B cell (primary cell): ENCODE measurements around the gene PDPK1. TPM values are rescaled to one million over a fixed set of nuclear protein-coding genes. Genes with fewer than 3 reads are reported as not detected.
A peak's percentile ranks its signal among the peaks of the same experiment; 100 is the strongest.
"Not testable (repeated sequence)": the region's sequence is repeated elsewhere in the genome, so short reads cannot be mapped to it uniquely, and the experiment has no call there.

ENCODE experiments used
- ATAC-seq: fragments of 200-7000 bp; cut with Tn5 transposase; one replicate; pipeline ENCODE4 v1.10.0; 2021; ENCODE audit warnings: low read depth, mild to moderate bottlenecking, moderate number of reproducible peaks, moderate library complexity
- CTCF ChIA-PET: fragments of 350-600 bp; sonication (Branson Sonifier 250); formaldehyde crosslinking; loops from one replicate; lab custom pipeline; 2021; ENCODE audit warnings: antibody characterized with exemption, inconsistent platforms; lab: Charles Lee
- POLR2A ChIA-PET: fragments of 350-600 bp; sonication (Branson Sonifier 250); formaldehyde crosslinking; loops from one replicate; lab custom pipeline; 2021; ENCODE audit warnings: antibody characterized with exemption; lab: Charles Lee
- DNase-seq: peaks from one replicate; pipeline ENCODE4 v3.0.0; 2013
- H2AFZ ChIP-seq: 2 replicates; pipeline ENCODE4 v1.6.1; 2012; ENCODE audit warnings: mild to moderate bottlenecking, low read depth, low read length; ENCODE audit not compliant: insufficient read depth, poor library complexity, severe bottlenecking
- H3K27ac ChIP-seq, 2 donors: 1 replicate in 1 of 2; 2 replicates in 1 of 2; pipeline ENCODE4 v1.5.1; 2012 to 2013; ENCODE audit warnings: low read length in 2 of 2, mild to moderate bottlenecking in 2 of 2, moderate library complexity in 1 of 2
- H3K27me3 ChIP-seq, 4 experiments: fragments of 200-600 bp in 1 of 4; sonication (generic) in 1 of 4; replicated peaks in 1 of 4; 1 replicate in 2 of 4; 2 replicates in 2 of 4; pipeline versions ENCODE4 v1.6.1 to v1.7.0; 2013 to 2016; ENCODE audit warnings: low read length in 3 of 4, mild to moderate bottlenecking in 2 of 4, mixed read lengths in 1 of 4, moderate library complexity in 1 of 4; ENCODE audit not compliant: insufficient read depth in 4 of 4, control insufficient read depth in 3 of 4; ENCODE audit errors: control extremely low read depth in 1 of 4
- H3K36me3 ChIP-seq, 2 experiments: replicated peaks in 1 of 2; 1 replicate in 1 of 2; 2 replicates in 1 of 2; pipeline versions ENCODE4 v1.6.1 to v1.7.1; 2013; ENCODE audit warnings: low read length in 1 of 2; ENCODE audit not compliant: insufficient read depth in 2 of 2, control insufficient read depth in 1 of 2; ENCODE audit errors: control extremely low read depth in 1 of 2, extremely low read depth in 1 of 2
- H3K4me1 ChIP-seq, 2 donors: fragments of 200-600 bp in 1 of 2; sonication (generic) in 1 of 2; 1 replicate in 1 of 2; 2 replicates in 1 of 2; pipeline versions ENCODE4 v1.5.1 to v1.6.1; 2013 to 2017; ENCODE audit warnings: low read length in 2 of 2; ENCODE audit not compliant: control insufficient read depth in 2 of 2, insufficient read depth in 2 of 2
- H3K4me2 ChIP-seq: replicated peaks from 2 replicates; pipeline ENCODE3; 2012; ENCODE audit warnings: mild to moderate bottlenecking, low read depth, low read length; ENCODE audit not compliant: poor library complexity, severe bottlenecking
- H3K4me3 ChIP-seq, 5 experiments: fragments of 200-600 bp in 1 of 5; sonication (generic) in 1 of 5; 1 replicate in 3 of 5; 2 replicates in 2 of 5; pipeline versions ENCODE4 v1.5.1 to v1.7.0; 2011 to 2016; ENCODE audit warnings: low read length in 4 of 5, mild to moderate bottlenecking in 4 of 5, low read depth in 2 of 5, control low read depth in 1 of 5, moderate library complexity in 1 of 5; ENCODE audit not compliant: insufficient read depth in 1 of 5; ENCODE audit errors: control extremely low read depth in 1 of 5, extremely low read depth in 1 of 5
- H3K79me2 ChIP-seq: fragments of 200-600 bp; sonication (generic); one replicate; pipeline ENCODE4 v1.6.0; 2016; ENCODE audit warnings: low read length; ENCODE audit not compliant: control insufficient read depth, insufficient read depth
- H3K9ac ChIP-seq: fragments of 200-600 bp; sonication (generic); 2 replicates; pipeline ENCODE4 v1.6.1; 2017; ENCODE audit warnings: mild to moderate bottlenecking, low read length, moderate library complexity
- H3K9me3 ChIP-seq, 3 donors: one replicate each; pipeline versions ENCODE4 v1.6.1 to v1.7.1; 2013; ENCODE audit warnings: low read length in 2 of 3; ENCODE audit not compliant: control insufficient read depth in 2 of 3, insufficient read depth in 1 of 3; ENCODE audit errors: control extremely low read depth in 1 of 3
- H4K20me1 ChIP-seq: 2 replicates; pipeline ENCODE4 v1.6.0; 2012; ENCODE audit warnings: mild to moderate bottlenecking, low read length; ENCODE audit not compliant: insufficient read depth, control insufficient read depth, poor library complexity, severe bottlenecking
- H3K27ac Mint-ChIP-seq: one replicate; pipeline ENCODE4 v1.8.0; 2021; ENCODE audit warnings: mixed read lengths
- H3K27me3 Mint-ChIP-seq: one replicate; pipeline ENCODE4 v1.8.0; 2021; ENCODE audit warnings: mixed read lengths
- H3K4me1 Mint-ChIP-seq: one replicate; pipeline ENCODE4 v1.8.0; 2021; ENCODE audit warnings: mixed read lengths
- H3K4me3 Mint-ChIP-seq: one replicate; pipeline ENCODE4 v1.8.0; 2021; ENCODE audit warnings: mixed read lengths
- H3K9me3 Mint-ChIP-seq: one replicate; pipeline ENCODE4 v1.8.0; 2022; ENCODE audit warnings: mixed read lengths; ENCODE audit not compliant: insufficient read depth
- WGBS: methylation state at CpG from one replicate; pipeline ENCODE4 v1.1.5; 2013; ENCODE audit warnings: missing lambda C conversion rate; ENCODE audit not compliant: insufficient coverage; 5-methylcytosine and 5-hydroxymethylcytosine counted together
- intact Hi-C: fragments of 100-400 bp; cut with micrococcal nuclease; formaldehyde crosslinking; loops from one replicate; pipeline ENCODE4 v1.10.0; 2022
- polyA plus RNA-seq: library from polyadenylated mRNA; depleted of rRNA; stranded (reverse); fragments of >200 nt; gene quantifications from 2 replicates; pipeline ENCODE4 v1.2.3, GENCODE V29; 2012
- total RNA-seq, 2 donors: library from RNA; stranded (reverse); fragments of 120-200 nt in 1 of 2; gene quantifications; 1 replicate in 1 of 2; 2 replicates in 1 of 2; pipeline versions ENCODE4 v1.2.3 to v1.2.4, GENCODE V29; 2013 to 2022

The PDPK1 gene
- total and polyA plus RNA-seq, 2 donors (not counting 1 experiment from before 2014, with no cell fraction given) = 32.5 to 84.1 TPM

GRCh38 chr16:2575839-2576238, 38.0 kb downstream of the PDPK1 start:
- H3K27me3 Mint-ChIP-seq, H3K36me3 ChIP-seq, H3K9me3 Mint-ChIP-seq, H4K20me1 ChIP-seq, H3K27me3 ChIP-seq, H3K4me3 Mint-ChIP-seq, H3K4me3 ChIP-seq, H3K79me2 ChIP-seq, intact Hi-C loops, H3K27ac ChIP-seq, H3K9ac ChIP-seq, H3K4me1 Mint-ChIP-seq, DNase-seq, POLR2A ChIA-PET, H3K9me3 ChIP-seq, H2AFZ ChIP-seq, H3K4me2 ChIP-seq, ATAC-seq, CTCF ChIA-PET, H3K27ac Mint-ChIP-seq, H3K4me1 ChIP-seq: not testable (repeated sequence)
- no CpG with 5 or more reads among the region's 21 CpGs for WGBS

GRCh38 chr16:2577044-2577443, 39.2 kb downstream of the PDPK1 start:
- ATAC-seq, H3K27ac ChIP-seq, CTCF ChIA-PET, H3K9me3 ChIP-seq, H3K4me1 ChIP-seq, H3K27me3 Mint-ChIP-seq, DNase-seq, H3K4me3 ChIP-seq, H2AFZ ChIP-seq, H3K79me2 ChIP-seq, H3K4me3 Mint-ChIP-seq, POLR2A ChIA-PET, H3K9me3 Mint-ChIP-seq, intact Hi-C loops, H3K9ac ChIP-seq, H3K36me3 ChIP-seq, H3K27ac Mint-ChIP-seq, H4K20me1 ChIP-seq, H3K4me2 ChIP-seq, H3K4me1 Mint-ChIP-seq, H3K27me3 ChIP-seq: not testable (repeated sequence)
- no CpG with 5 or more reads among the region's 26 CpGs for WGBS

- H3K9me3 ChIP-seq, H3K79me2 ChIP-seq, intact Hi-C loops, H3K9ac ChIP-seq, H3K36me3 ChIP-seq, H4K20me1 ChIP-seq, H3K4me1 Mint-ChIP-seq, H3K4me1 ChIP-seq, ATAC-seq, CTCF ChIA-PET, H2AFZ ChIP-seq, H3K27ac Mint-ChIP-seq, H3K9me3 Mint-ChIP-seq, DNase-seq, H3K4me3 Mint-ChIP-seq, POLR2A ChIA-PET, H3K4me2 ChIP-seq, H3K27me3 Mint-ChIP-seq, H3K27me3 ChIP-seq, H3K4me3 ChIP-seq, H3K27ac ChIP-seq: not testable (repeated sequence)
- no CpG with 5 or more reads among the region's 12 CpGs for WGBS
Measured at GRCh38 chr16:2578905-2579304, 41.1 kb downstream of the PDPK1 start.

GRCh38 chr16:2580143-2580542, 42.3 kb downstream of the PDPK1 start:
- POLR2A ChIA-PET, H3K4me2 ChIP-seq, H3K9me3 ChIP-seq, H3K9me3 Mint-ChIP-seq, H3K27me3 Mint-ChIP-seq, DNase-seq, H3K27ac ChIP-seq, CTCF ChIA-PET, H3K27ac Mint-ChIP-seq, H3K79me2 ChIP-seq, intact Hi-C loops, H3K4me3 Mint-ChIP-seq, H3K27me3 ChIP-seq, H4K20me1 ChIP-seq, H3K4me3 ChIP-seq, H3K36me3 ChIP-seq, H3K4me1 Mint-ChIP-seq, H3K4me1 ChIP-seq, H3K9ac ChIP-seq, H2AFZ ChIP-seq: not testable (repeated sequence)
- ATAC-seq = peak; percentile 45
- WGBS = no CpG with 5 or more reads among the region's 11 CpGs
